GM21367 (cell line): ENCODE measurements around the gene L3HYPDH.

Experiments used
- ATAC-seq: cut with Tn5 transposase; IDR thresholded peaks from one replicate; pipeline ENCODE4 v1.9.1; 2021; ENCODE audit not compliant: unreplicated experiment

L3HYPDH gene

DNA sequence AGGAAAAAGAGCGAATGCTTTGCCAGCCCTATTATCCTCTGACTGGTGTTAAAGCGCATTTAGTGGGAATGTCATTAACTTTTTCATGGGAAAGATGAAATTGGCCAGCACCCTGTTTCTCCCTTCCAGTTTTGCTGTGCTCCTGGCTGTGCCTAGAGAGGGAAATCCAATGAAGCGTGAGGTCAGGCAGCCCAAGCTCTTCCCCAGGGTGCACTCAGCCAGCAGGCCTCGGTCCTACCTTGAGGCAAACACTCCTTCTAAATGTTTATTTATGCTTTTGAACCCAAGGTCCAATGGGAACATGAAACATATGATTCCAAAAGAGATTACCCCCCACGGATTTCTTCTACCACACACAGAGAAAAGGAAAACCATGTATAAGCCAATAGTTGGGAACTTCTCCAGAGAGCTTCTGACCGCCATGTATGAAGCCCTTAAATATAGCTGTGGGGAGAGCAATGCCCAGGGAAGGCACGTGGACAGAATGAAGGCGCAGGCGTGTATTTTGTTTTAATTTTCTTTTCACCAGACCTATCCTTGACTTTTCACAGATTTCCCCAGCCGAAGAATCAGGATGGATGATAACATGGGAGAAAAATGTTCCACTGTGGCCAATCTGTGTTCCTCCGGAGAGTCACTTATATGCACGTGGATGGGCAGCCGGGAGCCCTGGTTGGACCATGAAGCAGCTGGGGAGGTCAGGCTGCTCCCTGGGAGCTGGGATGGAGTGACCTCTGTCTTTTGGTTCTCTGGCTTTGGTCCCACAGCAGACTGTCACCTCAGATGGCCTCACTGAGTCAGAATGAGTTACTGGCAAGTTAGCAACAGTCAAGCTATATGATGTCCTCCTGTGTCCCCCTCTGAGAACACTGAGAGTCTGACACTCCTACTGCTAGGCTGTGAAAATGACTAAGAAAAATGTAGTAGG, 56.3 kb downstream of the L3HYPDH start:
- no peak for ATAC-seq

DNA sequence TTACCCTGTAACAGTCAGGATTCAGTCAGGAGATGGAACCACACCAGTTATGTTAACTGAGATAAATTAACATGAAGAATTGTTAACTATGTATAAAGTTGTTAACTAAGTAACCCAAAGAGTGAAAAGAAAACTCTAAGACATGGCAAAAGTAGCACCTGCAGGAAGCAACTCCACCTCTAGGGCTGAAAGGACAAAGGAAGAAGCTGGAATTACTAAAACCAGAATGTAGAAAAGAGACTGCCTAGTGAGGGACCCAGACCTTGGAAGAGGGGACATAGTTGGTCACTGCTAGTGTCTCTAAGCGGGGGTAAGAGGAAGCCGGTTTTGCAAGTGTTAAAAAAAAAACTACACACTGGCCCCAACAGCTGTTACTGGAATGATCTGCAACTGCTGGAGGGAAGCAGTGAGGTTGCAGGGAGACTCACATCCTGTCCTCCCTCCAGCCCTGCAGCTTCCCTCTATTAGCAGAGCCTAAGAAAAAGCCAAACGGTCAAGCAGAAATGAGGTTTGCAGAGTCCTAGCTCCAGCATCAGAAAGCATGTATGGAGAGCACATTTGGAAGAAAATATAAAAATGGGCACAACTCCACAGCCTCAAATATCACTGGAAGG, 58.8 kb downstream of the L3HYPDH start:
- ATAC-seq: no peak

DNA sequence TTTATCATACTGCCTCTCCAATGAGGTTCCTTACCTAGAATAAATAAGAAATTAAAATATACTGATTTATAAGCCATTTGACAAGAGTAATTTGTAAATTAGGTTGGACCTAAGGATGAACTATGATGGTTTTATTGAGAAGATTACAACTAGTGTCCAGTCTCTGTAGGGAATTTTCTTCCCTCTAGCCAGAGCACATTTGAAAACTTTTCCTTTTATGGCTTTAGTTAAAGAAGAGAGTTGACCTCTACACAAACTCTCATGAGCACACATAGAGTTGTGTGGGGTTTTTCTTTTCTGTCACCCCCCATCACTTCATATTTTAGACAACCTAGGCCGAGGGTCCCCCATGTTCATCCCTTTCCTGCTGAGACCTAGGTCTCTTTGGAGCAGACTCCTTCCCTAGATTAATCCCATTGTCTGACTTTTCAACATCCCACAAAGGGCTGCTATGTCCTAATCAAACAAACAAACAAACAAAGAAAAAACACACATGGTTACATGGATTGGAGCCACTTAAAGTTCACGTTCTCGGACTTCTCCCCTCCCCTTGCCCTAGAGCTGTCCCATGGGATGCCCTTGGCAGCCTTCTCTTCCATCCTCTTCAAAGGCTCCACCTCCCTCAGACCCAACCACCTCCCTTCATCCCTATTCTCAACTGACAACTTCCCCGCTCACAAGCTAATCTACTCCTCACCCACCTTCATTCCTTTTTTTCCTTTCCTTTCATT, 59.7 kb downstream of the L3HYPDH start:
- ATAC-seq: no peak
